NCI-H2171 (cell line): ENCODE results near the gene PDK3.

ENCODE experiments used
- DNase-seq: peaks from one replicate; lab custom pipeline; 2025; lab: John Stamatoyannopoulos, UW

The PDK3 gene

GRCh38 chrX:24482823-24483415, 17.8 kb downstream of the PDK3 start:
- no peak for DNase-seq

GRCh38 chrX:24483596-24483995, 18.5 kb downstream of the PDK3 start:
- DNase-seq = no peak

GRCh38 chrX:24485323-24485722, 20.2 kb downstream of the PDK3 start:
- DNase-seq = no peak

GRCh38 chrX:24485976-24486680, 21.0 kb downstream of the PDK3 start:
- no peak for DNase-seq

- DNase-seq = no peak
Observed at GRCh38 chrX:24487571-24487970, 22.5 kb downstream of the PDK3 start.

GRCh38 chrX:24491741-24492140, 26.7 kb downstream of the PDK3 start:
- DNase-seq = no peak

GRCh38 chrX:24493740-24494581, 28.9 kb downstream of the PDK3 start:
- DNase-seq = no peak

GRCh38 chrX:24494647-24495075, 29.6 kb downstream of the PDK3 start:
- DNase-seq = no peak

- DNase-seq = no peak
Observed at GRCh38 chrX:24495700-24496099, 30.6 kb downstream of the PDK3 start.

GRCh38 chrX:24498181-24498580, 33.1 kb downstream of the PDK3 start:
- DNase-seq = no peak

- DNase-seq = no peak
Observed at GRCh38 chrX:24498975-24499374, 33.9 kb downstream of the PDK3 start.

GRCh38 chrX:24506082-24506481, 41.0 kb downstream of the PDK3 start:
- DNase-seq = no peak

- no peak for DNase-seq
Observed at GRCh38 chrX:24508375-24508774, 43.3 kb downstream of the PDK3 start.

- no peak for DNase-seq
Observed at GRCh38 chrX:24513416-24513815, 48.3 kb downstream of the PDK3 start.

- DNase-seq = peak; percentile 5
Observed at GRCh38 chrX:24515447-24515846, 50.4 kb downstream of the PDK3 start.

GRCh38 chrX:24520472-24520871, 55.4 kb downstream of the PDK3 start:
- DNase-seq = no peak

GRCh38 chrX:24525455-24525854, 60.4 kb downstream of the PDK3 start:
- DNase-seq = no peak

- no peak for DNase-seq
Observed at GRCh38 chrX:24526616-24527015, 61.5 kb downstream of the PDK3 start.

- no peak for DNase-seq
Observed at GRCh38 chrX:24528605-24529004, 63.5 kb downstream of the PDK3 start.

GRCh38 chrX:24536551-24536950, 71.5 kb downstream of the PDK3 start:
- no peak for DNase-seq

GRCh38 chrX:24542756-24543155, 77.7 kb downstream of the PDK3 start:
- no peak for DNase-seq

- DNase-seq = no peak
Observed at GRCh38 chrX:24547961-24548360, 82.9 kb downstream of the PDK3 start.

GRCh38 chrX:24550166-24550565, 85.1 kb downstream of the PDK3 start:
- DNase-seq = no peak
